Stomach (tissue), 4 donors: ENCODE results near the gene PNMA3.
"Not testable (repeated sequence)": the region's sequence is repeated elsewhere in the genome, so short reads cannot be mapped to it uniquely, and the experiment has no call there.

Experiments
- POLR2A ChIP-seq, 4 donors: fragments of 450-650 bp; IDR thresholded peaks; one replicate each; pipeline ENCODE4 v1.6.1; 2016; ENCODE audit warnings: antibody characterized with exemption in 4 of 4, control low read depth in 2 of 4, mild to moderate bottlenecking in 1 of 4, moderate library complexity in 1 of 4
- POLR2AphosphoS5 ChIP-seq, 3 donors: sonication (generic); formaldehyde crosslinking; IDR thresholded peaks; one replicate each; pipeline ENCODE4 v1.6.1; 2016; ENCODE audit warnings: antibody characterized with exemption in 3 of 3
- TF ChIP-seq, protein P1 (sequence below), 7 experiments: fragments of 450-650 bp in 4 of 7; fragments of 200-600 bp in 3 of 7; sonication (generic) in 3 of 7; IDR thresholded peaks; one replicate each; pipeline ENCODE4 v1.5.1; 2016 to 2019; ENCODE audit warnings: antibody characterized with exemption in 7 of 7, control low read depth in 2 of 7, mild to moderate bottlenecking in 1 of 7

- TF ChIP-seq, protein P1, sequence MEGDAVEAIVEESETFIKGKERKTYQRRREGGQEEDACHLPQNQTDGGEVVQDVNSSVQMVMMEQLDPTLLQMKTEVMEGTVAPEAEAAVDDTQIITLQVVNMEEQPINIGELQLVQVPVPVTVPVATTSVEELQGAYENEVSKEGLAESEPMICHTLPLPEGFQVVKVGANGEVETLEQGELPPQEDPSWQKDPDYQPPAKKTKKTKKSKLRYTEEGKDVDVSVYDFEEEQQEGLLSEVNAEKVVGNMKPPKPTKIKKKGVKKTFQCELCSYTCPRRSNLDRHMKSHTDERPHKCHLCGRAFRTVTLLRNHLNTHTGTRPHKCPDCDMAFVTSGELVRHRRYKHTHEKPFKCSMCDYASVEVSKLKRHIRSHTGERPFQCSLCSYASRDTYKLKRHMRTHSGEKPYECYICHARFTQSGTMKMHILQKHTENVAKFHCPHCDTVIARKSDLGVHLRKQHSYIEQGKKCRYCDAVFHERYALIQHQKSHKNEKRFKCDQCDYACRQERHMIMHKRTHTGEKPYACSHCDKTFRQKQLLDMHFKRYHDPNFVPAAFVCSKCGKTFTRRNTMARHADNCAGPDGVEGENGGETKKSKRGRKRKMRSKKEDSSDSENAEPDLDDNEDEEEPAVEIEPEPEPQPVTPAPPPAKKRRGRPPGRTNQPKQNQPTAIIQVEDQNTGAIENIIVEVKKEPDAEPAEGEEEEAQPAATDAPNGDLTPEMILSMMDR (IDR thresholded peaks at IDR 0.05) = not testable (repeated sequence)
- not testable (repeated sequence) for TF ChIP-seq POLR2A, POLR2AphosphoS5 (IDR thresholded peaks at IDR 0.05)
Observed at GRCh38 chrX:153026501-153026900, 29.8 kb upstream of the PNMA3 start.
